A549 (cell line): ENCODE data around the gene PROSER3. TPM values are rescaled to one million over a fixed set of nuclear protein-coding genes. Genes with fewer than 3 reads are reported as not detected.

Source experiments
- ATAC-seq, 2 experiments: fragments of 200-7000 bp in 1 of 2; fragments of >200 bp in 1 of 2; cut with Nextera tagmentation in 1 of 2; cut with Tn5 transposase in 1 of 2; 3 replicates each; pipeline versions ENCODE4 v1.8.0 to v1.9.1; 2018 to 2020; ENCODE audit warnings: mild to moderate bottlenecking in 1 of 2, moderate library complexity in 1 of 2
- CTCF ChIA-PET: fragments of 300-600 bp; sonication (Branson Sonifier 250); formaldehyde crosslinking; extraction: SDS; loops from one replicate; lab custom pipeline; 2021; ENCODE audit warnings: antibody characterized with exemption, inconsistent platforms; lab: Yijun Ruan, JAX
- POLR2A ChIA-PET: fragments of 350-600 bp; formaldehyde crosslinking; extraction: SDS; loops from one replicate; lab custom pipeline; 2021; ENCODE audit warnings: antibody characterized with exemption, inconsistent platforms; lab: Yijun Ruan, JAX
- DNase-seq, 2 experiments: peaks; one replicate each; pipeline versions ENCODE4 v3.0.0 to v3.0.0-alpha.2; 2011 to 2016; ENCODE audit warnings: low read depth in 1 of 2, low spot score in 1 of 2
- FAIRE-seq: peaks from 2 replicates; lab custom pipeline; 2011; peaks lifted over from hg19 to GRCh38; lab: Jason Lieb, UNC
- H3K27ac ChIP-seq, 2 experiments: fragments of >200 bp; sonication (Bioruptor Twin); formaldehyde crosslinking; 3 replicates each; pipeline ENCODE4 v1.5.1; 2016 to 2017
- H3K4me1 ChIP-seq: fragments of >200 bp; sonication (Bioruptor Twin); formaldehyde crosslinking; 3 replicates; pipeline ENCODE4 v1.6.1; 2016
- H3K4me2 ChIP-seq: fragments of >200 bp; sonication (Bioruptor Twin); formaldehyde crosslinking; 3 replicates; pipeline ENCODE4 v1.6.1; 2016
- H3K4me3 ChIP-seq: fragments of >200 bp; sonication (Bioruptor Twin); formaldehyde crosslinking; 3 replicates; pipeline ENCODE4 v1.5.1; 2016
- H3K9me3 ChIP-seq: fragments of >200 bp; sonication (Bioruptor Twin); formaldehyde crosslinking; 3 replicates; pipeline ENCODE4 v1.6.1; 2016
- BHLHE40 ChIP-seq: IDR thresholded peaks from 2 replicates; pipeline ENCODE4 v1.6.1; 2012; ENCODE audit warnings: low read depth, low read length, inconsistent platforms
- CHD4 ChIP-seq: fragments of 200-600 bp; sonication (generic); IDR thresholded peaks from 2 replicates; pipeline ENCODE4 v1.6.1; 2016; ENCODE audit warnings: antibody characterized with exemption, mild to moderate bottlenecking, borderline replicate concordance
- CTCF ChIP-seq: fragments of >200 bp; sonication (Bioruptor Twin); formaldehyde crosslinking; IDR thresholded peaks from 3 replicates; pipeline ENCODE4 v1.5.1; 2016
- E2F6 ChIP-seq: IDR thresholded peaks from 2 replicates; pipeline ENCODE4 v1.6.1; 2012; ENCODE audit warnings: low read depth, borderline replicate concordance
- EHF ChIP-seq: fragments of 250-450 bp; sonication (Bioruptor Pico); IDR thresholded peaks from 2 replicates; pipeline ENCODE4 v1.5.0; 2020; ENCODE audit warnings: mild to moderate bottlenecking
- FOXS1 ChIP-seq: fragments of 250-450 bp; sonication (Bioruptor Pico); IDR thresholded peaks from 2 replicates; pipeline ENCODE4 v1.5.0; 2020; ENCODE audit warnings: mild to moderate bottlenecking, moderate library complexity
- HOXA7 ChIP-seq: fragments of 250-450 bp; sonication (Bioruptor Pico); IDR thresholded peaks from 2 replicates; pipeline ENCODE4 v1.5.0; 2020; ENCODE audit warnings: mild to moderate bottlenecking, moderate library complexity
- JUNB ChIP-seq: fragments of >200 bp; sonication (Bioruptor Twin); formaldehyde crosslinking; IDR thresholded peaks from 2 replicates; pipeline ENCODE4 v1.6.1; 2016
- KDM1A ChIP-seq: fragments of 200-600 bp; sonication (generic); IDR thresholded peaks from 2 replicates; pipeline ENCODE4 v1.6.1; 2016; ENCODE audit warnings: low read depth, mild to moderate bottlenecking
- KDM5A ChIP-seq: fragments of 200-600 bp; sonication (generic); IDR thresholded peaks from 2 replicates; pipeline ENCODE4 v1.6.1; 2016; ENCODE audit warnings: antibody characterized with exemption, mild to moderate bottlenecking
- MAFK ChIP-seq: fragments of 450-650 bp; IDR thresholded peaks from 2 replicates; pipeline ENCODE4 v1.6.1; 2014; ENCODE audit not compliant: partially characterized antibody
- MYC ChIP-seq: IDR thresholded peaks from 2 replicates; pipeline ENCODE4 v1.6.1; 2012; ENCODE audit warnings: mild to moderate bottlenecking, inconsistent platforms, low read length, improper control_type of control experiment, borderline replicate concordance
- NR3C1 ChIP-seq: fragments of >200 bp; sonication (Bioruptor Twin); formaldehyde crosslinking; IDR thresholded peaks from 3 replicates; pipeline ENCODE4 v1.6.1; 2017
- POLR2AphosphoS2 ChIP-seq: conservative IDR thresholded peaks from 2 replicates; pipeline ENCODE4 v1.6.1; 2012; ENCODE audit warnings: low read length, improper control_type of control experiment, inconsistent platforms
- RARB ChIP-seq: fragments of 250-450 bp; sonication (Bioruptor Pico); IDR thresholded peaks from 2 replicates; pipeline ENCODE4 v1.8.0; 2021; ENCODE audit warnings: mild to moderate bottlenecking, moderate library complexity
- REST ChIP-seq: fragments of 200-600 bp; sonication (generic); IDR thresholded peaks from 2 replicates; pipeline ENCODE4 v1.6.1; 2016; ENCODE audit warnings: antibody characterized with exemption, mild to moderate bottlenecking, moderate library complexity
- SMC3 ChIP-seq: fragments of >200 bp; sonication (Bioruptor Twin); formaldehyde crosslinking; IDR thresholded peaks from 3 replicates; pipeline ENCODE4 v1.6.1; 2018; ENCODE audit warnings: inconsistent platforms
- WGBS: methylation state at CpG from one replicate; pipeline ENCODE4 v1.1.6; 2017; ENCODE audit errors: missing lambda C conversion rate; 5-methylcytosine and 5-hydroxymethylcytosine counted together
- polyA plus RNA-seq, 4 experiments: library from polyadenylated mRNA; depleted of rRNA in 3 of 4; stranded (reverse); fragments of >200 nt; fragmentation: RNase III in 1 of 4; extraction: RNeasy Plus Mini Kit Qiagen cat#74134 plus additional on column Dnase treatment in 1 of 4; gene quantifications; 2 replicates in 3 of 4; 3 replicates in 1 of 4; pipeline ENCODE4 v1.2.3, GENCODE V29; 2011 to 2017
- TF ChIP-seq, protein P1 (sequence below): fragments of >200 bp; sonication (Bioruptor Twin); formaldehyde crosslinking; IDR thresholded peaks from 2 replicates; pipeline ENCODE4 v1.6.1; 2016
- TF ChIP-seq, protein P2 (sequence below): fragments of 150-350 bp; IDR thresholded peaks from 2 replicates; pipeline ENCODE4 v1.6.1; 2014; ENCODE audit warnings: low read depth, mild to moderate bottlenecking, low read length
- TF ChIP-seq, protein P3 (sequence below): fragments of 250-450 bp; sonication (Bioruptor Pico); IDR thresholded peaks from 2 replicates; pipeline ENCODE4 v1.5.0; 2021; ENCODE audit warnings: mild to moderate bottlenecking, moderate library complexity, borderline replicate concordance

The PROSER3 gene
- polyA plus RNA-seq, 2 of the 4 experiments (the other 2 are of a cell fraction), result 19.5 to 24.4 TPM

- ChIA-PET CTCF (interaction anchor here (0.7 to 1.3 kb wide), 3 partner anchors 23 to 39 kb away, joined by 3 to 4 read pairs (median 3); no protein-coding TSS in a partner anchor), POLR2A (no interaction called here)
- 61% methylated on average over 39 of the region's 39 CpGs for WGBS
- Histone ChIP-seq H3K4me2 (no peak overlapping the region), H3K27ac (no peak overlapping the region), H3K4me1 (peaks cover 8% of the 10 kb centered on the region), H3K4me3 (no peak overlapping the region), H3K9me3 (peaks cover 5% of the 10 kb centered on the region; the same call in 1 of the 3 replicates)
- DNase-seq (no peak), ATAC-seq (peak in 1 of 2 experiments; percentile 10; a peak in 1 of 6 replicates), FAIRE-seq (no peak)
- no peak for TF ChIP-seq MAFK
- no peak for TF ChIP-seq KDM5A
- no peak for TF ChIP-seq CHD4
- 0 out of 2 replicates have a peak, but pooled peaks have one; percentile 35 for TF ChIP-seq BHLHE40
Measured at GRCh38 chr19:35796645-35797542, 38.9 kb downstream of the PROSER3 start.

DNA sequence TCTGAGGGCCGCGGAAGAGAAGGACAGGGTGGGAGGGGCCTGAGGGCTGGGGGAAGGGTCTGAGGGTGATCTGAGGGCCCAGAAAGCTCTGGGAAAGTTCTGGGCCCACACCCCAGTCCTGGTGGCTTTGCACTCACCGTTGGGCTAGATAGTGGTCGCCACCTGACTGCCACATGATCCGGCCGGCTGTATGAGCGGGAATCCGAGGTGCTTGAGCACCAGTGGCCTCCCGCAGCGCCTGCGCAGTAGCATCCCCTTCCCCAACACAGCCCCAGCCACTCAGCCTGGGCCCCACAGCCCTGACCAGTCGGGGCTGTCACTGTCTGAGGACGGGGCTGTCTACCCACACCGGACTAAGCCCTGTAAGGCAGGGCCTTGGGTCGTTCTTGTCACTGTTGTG is 39.7 kb downstream of the PROSER3 start:
- CTCF ChIA-PET, result interaction anchor here (0.6 to 1.2 kb wide), 4 partner anchors 17 to 123 kb away, joined by 3 to 6 read pairs (median 4); no protein-coding TSS in a partner anchor
- DNase-seq, result no peak
- POLR2A ChIA-PET, result no interaction called here
- peaks cover 5% of the 10 kb centered on the region; the same call in 1 of the 3 replicates for H3K9me3 ChIP-seq
- no peak overlapping the region for H3K4me3 ChIP-seq
- H3K27ac ChIP-seq, result no peak overlapping the region
- no peak overlapping the region for H3K4me2 ChIP-seq
- FAIRE-seq, result no peak
- 69% methylated on average over 13 of the region's 15 CpGs for whole genome bisulfite sequencing
- ATAC-seq, result peak; percentile 16 to 40; a peak in 5 of 6 replicates
- TF ChIP-seq, protein P1, sequence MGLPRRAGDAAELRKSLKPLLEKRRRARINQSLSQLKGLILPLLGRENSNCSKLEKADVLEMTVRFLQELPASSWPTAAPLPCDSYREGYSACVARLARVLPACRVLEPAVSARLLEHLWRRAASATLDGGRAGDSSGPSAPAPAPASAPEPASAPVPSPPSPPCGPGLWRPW, result no peak
- TF ChIP-seq E2F6, result no peak
- TF ChIP-seq KDM1A, result no peak
- TF ChIP-seq MAFK, result no peak
- no peak for TF ChIP-seq POLR2AphosphoS2
- TF ChIP-seq EHF, result no peak
- no peak for TF ChIP-seq SMC3
- no peak for TF ChIP-seq HOXA7 (CRISPR knock-in tag)
- TF ChIP-seq JUNB, result no peak
- TF ChIP-seq MYC, result no peak
- peaks cover 8% of the 10 kb centered on the region for H3K4me1 ChIP-seq

DNA sequence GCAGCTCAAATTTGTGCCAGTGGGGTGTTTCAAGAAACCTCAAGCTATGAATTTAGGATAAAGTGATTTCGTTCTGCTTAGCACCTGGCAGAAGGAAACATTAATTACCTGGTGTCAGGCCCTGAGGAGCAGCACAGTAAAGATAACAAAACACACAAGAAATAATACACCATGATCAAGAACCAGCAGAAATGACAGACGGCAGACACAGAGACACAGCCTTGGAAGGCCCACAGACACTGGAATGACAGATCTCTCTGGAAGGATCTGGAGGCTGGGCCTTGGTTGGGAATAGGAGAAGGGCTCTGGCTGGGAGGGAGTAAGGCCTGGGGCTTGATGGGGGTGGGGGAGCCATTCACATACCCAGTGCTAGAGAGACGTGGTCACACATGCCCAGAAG is 43.9 kb downstream of the PROSER3 start:
- ChIA-PET POLR2A (no interaction called here), CTCF (interaction anchor here (1.0 to 2.6 kb wide), 6 partner anchors 8 to 80 kb away, joined by 3 to 12 read pairs (median 4); no protein-coding TSS in a partner anchor)
- WGBS, result 35% methylated on average over 3 of the region's 3 CpGs
- H3K4me3 ChIP-seq, result no peak overlapping the region
- no peaks in the 10 kb centered on the region for H3K4me1 ChIP-seq
- H3K27ac ChIP-seq, result no peak overlapping the region
- ATAC-seq, result no peak
- no peak for DNase-seq
- no peak overlapping the region for H3K4me2 ChIP-seq
- peaks cover 5% of the 10 kb centered on the region; the same call in 1 of the 3 replicates for H3K9me3 ChIP-seq
- FAIRE-seq, result no peak
- TF ChIP-seq RARB (CRISPR knock-in tag), result no peak
- TF ChIP-seq NR3C1, result no peak
- TF ChIP-seq E2F6, result no peak
- TF ChIP-seq FOXS1 (CRISPR knock-in tag), result no peak
- TF ChIP-seq, protein P2, sequence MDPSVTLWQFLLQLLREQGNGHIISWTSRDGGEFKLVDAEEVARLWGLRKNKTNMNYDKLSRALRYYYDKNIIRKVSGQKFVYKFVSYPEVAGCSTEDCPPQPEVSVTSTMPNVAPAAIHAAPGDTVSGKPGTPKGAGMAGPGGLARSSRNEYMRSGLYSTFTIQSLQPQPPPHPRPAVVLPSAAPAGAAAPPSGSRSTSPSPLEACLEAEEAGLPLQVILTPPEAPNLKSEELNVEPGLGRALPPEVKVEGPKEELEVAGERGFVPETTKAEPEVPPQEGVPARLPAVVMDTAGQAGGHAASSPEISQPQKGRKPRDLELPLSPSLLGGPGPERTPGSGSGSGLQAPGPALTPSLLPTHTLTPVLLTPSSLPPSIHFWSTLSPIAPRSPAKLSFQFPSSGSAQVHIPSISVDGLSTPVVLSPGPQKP, result no peak
- no peak for TF ChIP-seq REST
- TF ChIP-seq CTCF, result no peak
- TF ChIP-seq MYC, result no peak
- TF ChIP-seq, protein P3, sequence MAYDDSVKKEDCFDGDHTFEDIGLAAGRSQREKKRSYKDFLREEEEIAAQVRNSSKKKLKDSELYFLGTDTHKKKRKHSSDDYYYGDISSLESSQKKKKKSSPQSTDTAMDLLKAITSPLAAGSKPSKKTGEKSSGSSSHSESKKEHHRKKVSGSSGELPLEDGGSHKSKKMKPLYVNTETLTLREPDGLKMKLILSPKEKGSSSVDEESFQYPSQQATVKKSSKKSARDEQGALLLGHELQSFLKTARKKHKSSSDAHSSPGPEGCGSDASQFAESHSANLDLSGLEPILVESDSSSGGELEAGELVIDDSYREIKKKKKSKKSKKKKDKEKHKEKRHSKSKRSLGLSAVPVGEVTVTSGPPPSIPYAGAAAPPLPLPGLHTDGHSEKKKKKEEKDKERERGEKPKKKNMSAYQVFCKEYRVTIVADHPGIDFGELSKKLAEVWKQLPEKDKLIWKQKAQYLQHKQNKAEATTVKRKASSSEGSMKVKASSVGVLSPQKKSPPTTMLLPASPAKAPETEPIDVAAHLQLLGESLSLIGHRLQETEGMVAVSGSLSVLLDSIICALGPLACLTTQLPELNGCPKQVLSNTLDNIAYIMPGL (CRISPR knock-in tag), result no peak
